Progenitor cell of endocrine pancreas (in vitro differentiated cells): Measurements from ENCODE around the gene SLC25A15. TPM values are rescaled to one million over a fixed set of nuclear protein-coding genes. Genes with fewer than 3 reads are reported as not detected.
"Not testable (repeated sequence)": the region's sequence is repeated elsewhere in the genome, so short reads cannot be mapped to it uniquely, and the experiment has no call there.

Experiments used
- DNase-seq: peaks from one replicate; pipeline ENCODE4 v3.0.0; 2021; ENCODE audit warnings: low spot score; ENCODE audit not compliant: unreplicated experiment
- H3K27ac Mint-ChIP-seq: 2 replicates; pipeline ENCODE4 v1.8.0; 2021; ENCODE audit warnings: mild to moderate bottlenecking, moderate library complexity, mixed read lengths
- H3K27me3 Mint-ChIP-seq: 2 replicates; pipeline ENCODE4 v1.8.0; 2021; ENCODE audit warnings: mixed read lengths
- H3K36me3 Mint-ChIP-seq: 2 replicates; pipeline ENCODE4 v1.8.0; 2022; ENCODE audit warnings: mixed read lengths; ENCODE audit not compliant: insufficient read depth
- H3K4me1 Mint-ChIP-seq: 2 replicates; pipeline ENCODE4 v1.8.0; 2021; ENCODE audit warnings: low read depth, mixed read lengths
- H3K4me3 Mint-ChIP-seq: 2 replicates; pipeline ENCODE4 v1.8.0; 2021; ENCODE audit warnings: low read depth, mild to moderate bottlenecking, moderate library complexity, mixed read lengths
- H3K9me3 Mint-ChIP-seq: 2 replicates; pipeline ENCODE4 v1.8.0; 2021; ENCODE audit warnings: low read depth, mixed read lengths
- CTCF ChIP-seq: fragments of 200-600 bp; sonication (generic); IDR thresholded peaks from one replicate; pipeline ENCODE4 v1.5.0; 2021; ENCODE audit warnings: antibody characterized with exemption, mild to moderate bottlenecking; ENCODE audit not compliant: unreplicated experiment
- total RNA-seq: library from RNA; stranded (reverse); gene quantifications from 2 replicates; pipeline ENCODE4 v1.2.1, GENCODE V29; 2021

The SLC25A15 gene
- total RNA-seq, 1 donor from 2014 or later, result 16.3 TPM

- DNase-seq, result no peak
- no peak overlapping the region for H3K27ac Mint-ChIP-seq
- H3K36me3 Mint-ChIP-seq, result no peaks in the 10 kb centered on the region
- no peaks in the 10 kb centered on the region for H3K27me3 Mint-ChIP-seq
- no peak overlapping the region for H3K4me3 Mint-ChIP-seq
- H3K9me3 Mint-ChIP-seq, result no peaks in the 10 kb centered on the region
- TF ChIP-seq CTCF, result no peak
- peaks cover 4% of the 10 kb centered on the region for H3K4me1 Mint-ChIP-seq
Measured at GRCh38 chr13:40781717-40782116, 7.7 kb upstream of the SLC25A15 start.

- not testable (repeated sequence) for H3K36me3 Mint-ChIP-seq, H3K9me3 Mint-ChIP-seq, H3K27ac Mint-ChIP-seq, H3K27me3 Mint-ChIP-seq, DNase-seq, H3K4me3 Mint-ChIP-seq, H3K4me1 Mint-ChIP-seq
Measured at GRCh38 chr13:40782971-40783370, 6.4 kb upstream of the SLC25A15 start.

- H3K36me3 Mint-ChIP-seq, result no peaks in the 10 kb centered on the region
- H3K27me3 Mint-ChIP-seq, result no peaks in the 10 kb centered on the region
- H3K9me3 Mint-ChIP-seq, result no peaks in the 10 kb centered on the region
- DNase-seq, result no peak
- no peak for TF ChIP-seq CTCF
- no peak overlapping the region for H3K27ac Mint-ChIP-seq
- no peaks in the 10 kb centered on the region for H3K4me1 Mint-ChIP-seq
- no peak overlapping the region for H3K4me3 Mint-ChIP-seq
Measured at GRCh38 chr13:40784540-40784939, 4.9 kb upstream of the SLC25A15 start.

- Mint-ChIP-seq H3K27me3 (no peaks in the 10 kb centered on the region), H3K36me3 (no peaks in the 10 kb centered on the region), H3K4me3 (no peak overlapping the region), H3K27ac (peak overlapping the region; percentile 6), H3K9me3 (no peaks in the 10 kb centered on the region), H3K4me1 (peaks cover 4% of the 10 kb centered on the region)
- no peak for DNase-seq
- no peak for TF ChIP-seq CTCF
Measured at GRCh38 chr13:40786568-40786996, 2.8 kb upstream of the SLC25A15 start.

- Mint-ChIP-seq H3K4me3 (peak overlapping the region; percentile 45), H3K27ac (peak overlapping the region; percentile 82), H3K36me3 (no peaks in the 10 kb centered on the region)
Measured at GRCh38 chr13:40787062-40787461, 2.3 kb upstream of the SLC25A15 start.

GRCh38 chr13:40788540-40789274 lies 704 bp upstream of the SLC25A15 start:
- not testable (repeated sequence) for DNase-seq, H3K9me3 Mint-ChIP-seq, H3K36me3 Mint-ChIP-seq, H3K27me3 Mint-ChIP-seq, H3K4me1 Mint-ChIP-seq
- Mint-ChIP-seq H3K27ac (peak overlapping the region; percentile 67), H3K4me3 (peak overlapping the region; percentile 67)

More at GRCh38 chr13:40787062-40787461, 2.3 kb upstream of the SLC25A15 start:
- no peak for DNase-seq
- TF ChIP-seq CTCF, result no peak
- no peaks in the 10 kb centered on the region for H3K27me3 Mint-ChIP-seq
- H3K4me1 Mint-ChIP-seq, result peaks cover 4% of the 10 kb centered on the region
- H3K9me3 Mint-ChIP-seq, result no peaks in the 10 kb centered on the region
